Erythroblast (primary cell): Measurements from ENCODE around the gene CRAT.

ENCODE experiments used
- GATA1 ChIP-seq: IDR thresholded peaks from 2 replicates; pipeline ENCODE4 v1.6.1; 2011; ENCODE audit warnings: low read depth, mild to moderate bottlenecking, control low read depth, low read length, moderate library complexity
- POLR2A ChIP-seq: IDR thresholded peaks from 2 replicates; pipeline ENCODE4 v1.6.1; 2011; ENCODE audit warnings: mild to moderate bottlenecking, low read length

DNA sequence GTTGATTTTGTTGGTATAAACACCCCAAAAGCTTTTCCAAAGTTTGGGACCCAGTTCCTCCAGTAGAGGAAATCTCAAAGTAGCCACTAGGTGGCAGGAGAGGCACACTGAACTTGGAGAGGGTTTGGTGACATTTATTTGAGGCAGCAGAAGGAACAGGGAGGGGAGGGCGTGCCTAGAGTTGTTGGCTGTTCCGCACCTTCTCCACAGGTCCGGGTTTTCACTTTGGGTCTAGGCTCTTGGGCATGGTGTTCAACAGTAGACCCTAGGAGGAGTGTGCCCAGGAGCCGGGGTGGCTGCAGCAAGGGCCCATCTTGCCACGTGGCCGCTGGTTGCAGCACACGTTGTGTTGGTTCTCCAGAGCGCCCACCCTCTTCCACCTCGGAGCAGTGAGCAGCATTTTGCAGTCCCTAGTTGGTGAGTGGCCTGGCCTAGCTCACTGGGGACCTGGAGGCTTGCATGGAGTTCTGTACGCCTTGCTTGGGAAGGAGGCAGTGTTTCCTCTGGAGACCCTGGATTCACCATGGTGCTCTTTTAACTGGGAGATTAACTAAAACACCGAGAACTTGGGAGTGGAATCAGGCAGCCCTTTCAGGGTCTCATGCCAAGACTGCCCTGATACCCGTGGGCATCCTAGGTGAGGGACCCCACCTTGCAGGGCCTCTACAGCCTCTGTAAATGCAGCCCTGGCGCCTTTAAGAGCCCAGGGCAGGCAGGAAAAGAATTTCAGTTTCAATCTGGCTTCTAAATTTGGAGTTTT, 28.8 kb upstream of the CRAT start:
- TF ChIP-seq POLR2A (no peak), GATA1 (no peak)
